Measurements from ENCODE around the gene MFGE8.

DNA sequence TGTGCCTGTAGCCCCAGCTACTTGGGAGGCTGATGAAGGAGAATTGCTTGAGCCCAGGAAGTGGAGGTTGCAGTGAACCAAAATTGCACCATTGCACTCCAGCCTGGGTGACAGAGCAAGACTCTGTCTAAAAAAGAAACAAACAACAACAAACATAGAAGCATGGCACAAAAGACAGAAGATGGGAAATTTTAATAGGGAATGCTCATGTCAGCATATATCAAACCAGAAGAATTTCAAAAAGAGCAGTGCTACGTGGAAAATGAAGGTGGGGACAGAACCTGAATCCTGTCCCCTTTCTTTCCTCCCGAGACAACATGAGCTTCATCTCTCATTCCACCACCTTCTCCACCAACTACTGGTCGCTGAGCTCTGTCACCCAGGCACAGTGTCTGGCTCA is 46.3 kb upstream of the MFGE8 start:
- TF ChIP-seq, protein P1, sequence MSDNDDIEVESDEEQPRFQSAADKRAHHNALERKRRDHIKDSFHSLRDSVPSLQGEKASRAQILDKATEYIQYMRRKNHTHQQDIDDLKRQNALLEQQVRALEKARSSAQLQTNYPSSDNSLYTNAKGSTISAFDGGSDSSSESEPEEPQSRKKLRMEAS (IDR thresholded peaks at IDR 0.05): no peak
- TF ChIP-seq, protein P2, sequence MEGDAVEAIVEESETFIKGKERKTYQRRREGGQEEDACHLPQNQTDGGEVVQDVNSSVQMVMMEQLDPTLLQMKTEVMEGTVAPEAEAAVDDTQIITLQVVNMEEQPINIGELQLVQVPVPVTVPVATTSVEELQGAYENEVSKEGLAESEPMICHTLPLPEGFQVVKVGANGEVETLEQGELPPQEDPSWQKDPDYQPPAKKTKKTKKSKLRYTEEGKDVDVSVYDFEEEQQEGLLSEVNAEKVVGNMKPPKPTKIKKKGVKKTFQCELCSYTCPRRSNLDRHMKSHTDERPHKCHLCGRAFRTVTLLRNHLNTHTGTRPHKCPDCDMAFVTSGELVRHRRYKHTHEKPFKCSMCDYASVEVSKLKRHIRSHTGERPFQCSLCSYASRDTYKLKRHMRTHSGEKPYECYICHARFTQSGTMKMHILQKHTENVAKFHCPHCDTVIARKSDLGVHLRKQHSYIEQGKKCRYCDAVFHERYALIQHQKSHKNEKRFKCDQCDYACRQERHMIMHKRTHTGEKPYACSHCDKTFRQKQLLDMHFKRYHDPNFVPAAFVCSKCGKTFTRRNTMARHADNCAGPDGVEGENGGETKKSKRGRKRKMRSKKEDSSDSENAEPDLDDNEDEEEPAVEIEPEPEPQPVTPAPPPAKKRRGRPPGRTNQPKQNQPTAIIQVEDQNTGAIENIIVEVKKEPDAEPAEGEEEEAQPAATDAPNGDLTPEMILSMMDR (IDR thresholded peaks at IDR 0.05): no peak
- TF ChIP-seq HES2 (IDR thresholded peaks at IDR 0.05) (no peak), CEBPB (IDR thresholded peaks at IDR 0.05) (no peak), POLR2A (IDR thresholded peaks at IDR 0.05; ENCODE audit: low read length) (no peak), EHMT2 (IDR thresholded peaks at IDR 0.05; ENCODE audit: low read depth) (no peak), EP300 (IDR thresholded peaks at IDR 0.05) (no peak), FOSL2 (IDR thresholded peaks at IDR 0.05) (no peak), FOSL2 (CRISPR knock-in tag; IDR thresholded peaks at IDR 0.05) (no peak), POLR2AphosphoS2 (conservative IDR thresholded peaks at IDR 0.05; ENCODE audit: low read length) (no peak), RAD21 (conservative IDR thresholded peaks at IDR 0.05 in 1 of 2, IDR thresholded peaks at IDR 0.05 in 1 of 2) (no peak), CBX2 (IDR thresholded peaks at IDR 0.05; ENCODE audit: borderline replicate concordance, low read depth) (no peak)
- TF ChIP-seq, protein P3, sequence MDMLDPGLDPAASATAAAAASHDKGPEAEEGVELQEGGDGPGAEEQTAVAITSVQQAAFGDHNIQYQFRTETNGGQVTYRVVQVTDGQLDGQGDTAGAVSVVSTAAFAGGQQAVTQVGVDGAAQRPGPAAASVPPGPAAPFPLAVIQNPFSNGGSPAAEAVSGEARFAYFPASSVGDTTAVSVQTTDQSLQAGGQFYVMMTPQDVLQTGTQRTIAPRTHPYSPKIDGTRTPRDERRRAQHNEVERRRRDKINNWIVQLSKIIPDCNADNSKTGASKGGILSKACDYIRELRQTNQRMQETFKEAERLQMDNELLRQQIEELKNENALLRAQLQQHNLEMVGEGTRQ (IDR thresholded peaks at IDR 0.05): no peak
- TF ChIP-seq, protein P4, sequence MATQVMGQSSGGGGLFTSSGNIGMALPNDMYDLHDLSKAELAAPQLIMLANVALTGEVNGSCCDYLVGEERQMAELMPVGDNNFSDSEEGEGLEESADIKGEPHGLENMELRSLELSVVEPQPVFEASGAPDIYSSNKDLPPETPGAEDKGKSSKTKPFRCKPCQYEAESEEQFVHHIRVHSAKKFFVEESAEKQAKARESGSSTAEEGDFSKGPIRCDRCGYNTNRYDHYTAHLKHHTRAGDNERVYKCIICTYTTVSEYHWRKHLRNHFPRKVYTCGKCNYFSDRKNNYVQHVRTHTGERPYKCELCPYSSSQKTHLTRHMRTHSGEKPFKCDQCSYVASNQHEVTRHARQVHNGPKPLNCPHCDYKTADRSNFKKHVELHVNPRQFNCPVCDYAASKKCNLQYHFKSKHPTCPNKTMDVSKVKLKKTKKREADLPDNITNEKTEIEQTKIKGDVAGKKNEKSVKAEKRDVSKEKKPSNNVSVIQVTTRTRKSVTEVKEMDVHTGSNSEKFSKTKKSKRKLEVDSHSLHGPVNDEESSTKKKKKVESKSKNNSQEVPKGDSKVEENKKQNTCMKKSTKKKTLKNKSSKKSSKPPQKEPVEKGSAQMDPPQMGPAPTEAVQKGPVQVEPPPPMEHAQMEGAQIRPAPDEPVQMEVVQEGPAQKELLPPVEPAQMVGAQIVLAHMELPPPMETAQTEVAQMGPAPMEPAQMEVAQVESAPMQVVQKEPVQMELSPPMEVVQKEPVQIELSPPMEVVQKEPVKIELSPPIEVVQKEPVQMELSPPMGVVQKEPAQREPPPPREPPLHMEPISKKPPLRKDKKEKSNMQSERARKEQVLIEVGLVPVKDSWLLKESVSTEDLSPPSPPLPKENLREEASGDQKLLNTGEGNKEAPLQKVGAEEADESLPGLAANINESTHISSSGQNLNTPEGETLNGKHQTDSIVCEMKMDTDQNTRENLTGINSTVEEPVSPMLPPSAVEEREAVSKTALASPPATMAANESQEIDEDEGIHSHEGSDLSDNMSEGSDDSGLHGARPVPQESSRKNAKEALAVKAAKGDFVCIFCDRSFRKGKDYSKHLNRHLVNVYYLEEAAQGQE (IDR thresholded peaks at IDR 0.05): no peak

Data from A549 (cell line).